ENCODE data around the gene ZRANB3.

GRCh38 chr2:135187270-135187669 lies 343.7 kb downstream of the ZRANB3 start:
- TF ChIP-seq CTCF (IDR thresholded peaks at IDR 0.05) (no peak), POLR2A (IDR thresholded peaks at IDR 0.05) (no peak)
